ENCODE results near the gene CST8. TPM values are rescaled to one million over a fixed set of nuclear protein-coding genes. Genes with fewer than 3 reads are reported as not detected.

Gene CST8
- total RNA-seq, 4 donors from 2014 or later: not detected

- no peaks in the 10 kb centered on the region for H3K36me3 ChIP-seq
- H3K9me3 ChIP-seq: no peaks in the 10 kb centered on the region
- no peak overlapping the region for H3K27ac ChIP-seq
- H3K27me3 ChIP-seq: no peaks in the 10 kb centered on the region
- no peak for DNase-seq (ENCODE audit: low spot score in 2 of 2)
- WGBS, 2 donors: 87 to 92% methylated on average over 14 of the region's 14 CpGs
- TF ChIP-seq POLR2A (IDR thresholded peaks at IDR 0.05) (no peak), CTCF (IDR thresholded peaks at IDR 0.05) (no peak), EP300 (IDR thresholded peaks at IDR 0.05) (no peak)
- H3K4me3 ChIP-seq: no peak overlapping the region
- H3K4me1 ChIP-seq: no peaks in the 10 kb centered on the region
Measured at GRCh38 chr20:23503649-23504048, 12.7 kb downstream of the CST8 start.

- H3K9me3 ChIP-seq: no peaks in the 10 kb centered on the region
- H3K27me3 ChIP-seq: no peaks in the 10 kb centered on the region
- DNase-seq (ENCODE audit: low spot score in 2 of 2): no peak
- no peak overlapping the region for H3K4me3 ChIP-seq
- H3K4me1 ChIP-seq: no peaks in the 10 kb centered on the region
- H3K36me3 ChIP-seq: no peaks in the 10 kb centered on the region
- no peak overlapping the region for H3K27ac ChIP-seq
- TF ChIP-seq POLR2A (IDR thresholded peaks at IDR 0.05) (no peak), CTCF (IDR thresholded peaks at IDR 0.05) (no peak), EP300 (IDR thresholded peaks at IDR 0.05) (no peak)
- WGBS, 2 donors: 89 to 91% methylated on average over 6 of the region's 6 CpGs
Measured at GRCh38 chr20:23507346-23507745, 16.4 kb downstream of the CST8 start.

- H3K27ac ChIP-seq: no peak overlapping the region
- no peaks in the 10 kb centered on the region for H3K27me3 ChIP-seq
- WGBS, 2 donors: 59 to 61% methylated on average over 8 of the region's 8 CpGs
- no peak for TF ChIP-seq POLR2A (IDR thresholded peaks at IDR 0.05)
- no peak for TF ChIP-seq CTCF (IDR thresholded peaks at IDR 0.05)
- TF ChIP-seq EP300 (IDR thresholded peaks at IDR 0.05): no peak
- H3K9me3 ChIP-seq: no peaks in the 10 kb centered on the region
- H3K36me3 ChIP-seq: no peaks in the 10 kb centered on the region
- H3K4me3 ChIP-seq: no peak overlapping the region
- no peaks in the 10 kb centered on the region for H3K4me1 ChIP-seq
- no peak for DNase-seq (ENCODE audit: low spot score in 2 of 2)
Measured at GRCh38 chr20:23508449-23509229, 17.7 kb downstream of the CST8 start.

- Histone ChIP-seq H3K27ac (no peak overlapping the region), H3K9me3 (no peaks in the 10 kb centered on the region), H3K27me3 (no peaks in the 10 kb centered on the region), H3K4me1 (no peaks in the 10 kb centered on the region), H3K36me3 (no peaks in the 10 kb centered on the region), H3K4me3 (no peak overlapping the region)
- WGBS, 2 donors: 63 to 72% methylated on average over 8 to 10 of the region's 10 CpGs
- no peak for DNase-seq (ENCODE audit: low spot score in 2 of 2)
- TF ChIP-seq CTCF (IDR thresholded peaks at IDR 0.05) (no peak), POLR2A (IDR thresholded peaks at IDR 0.05) (no peak), EP300 (IDR thresholded peaks at IDR 0.05) (no peak)
Measured at GRCh38 chr20:23509247-23509913, 18.5 kb downstream of the CST8 start.

GRCh38 chr20:23510000-23510590 is 19.2 kb downstream of the CST8 start:
- Histone ChIP-seq H3K4me1 (no peaks in the 10 kb centered on the region), H3K4me3 (no peak overlapping the region), H3K27me3 (no peaks in the 10 kb centered on the region), H3K27ac (no peak overlapping the region), H3K36me3 (no peaks in the 10 kb centered on the region), H3K9me3 (no peaks in the 10 kb centered on the region)
- 90 to 93% methylated on average over 12 of the region's 12 CpGs for WGBS, 2 donors
- no peak for DNase-seq (ENCODE audit: low spot score in 2 of 2)
- TF ChIP-seq POLR2A (IDR thresholded peaks at IDR 0.05) (no peak), CTCF (IDR thresholded peaks at IDR 0.05) (no peak), EP300 (IDR thresholded peaks at IDR 0.05) (no peak)
